HG02973 (cell line): ENCODE results near the gene DYSF.

Source experiments
- ATAC-seq: cut with Tn5 transposase; IDR thresholded peaks from one replicate; pipeline ENCODE4 v1.9.1; 2021; ENCODE audit warnings: moderate library complexity; ENCODE audit not compliant: unreplicated experiment

Gene DYSF

DNA sequence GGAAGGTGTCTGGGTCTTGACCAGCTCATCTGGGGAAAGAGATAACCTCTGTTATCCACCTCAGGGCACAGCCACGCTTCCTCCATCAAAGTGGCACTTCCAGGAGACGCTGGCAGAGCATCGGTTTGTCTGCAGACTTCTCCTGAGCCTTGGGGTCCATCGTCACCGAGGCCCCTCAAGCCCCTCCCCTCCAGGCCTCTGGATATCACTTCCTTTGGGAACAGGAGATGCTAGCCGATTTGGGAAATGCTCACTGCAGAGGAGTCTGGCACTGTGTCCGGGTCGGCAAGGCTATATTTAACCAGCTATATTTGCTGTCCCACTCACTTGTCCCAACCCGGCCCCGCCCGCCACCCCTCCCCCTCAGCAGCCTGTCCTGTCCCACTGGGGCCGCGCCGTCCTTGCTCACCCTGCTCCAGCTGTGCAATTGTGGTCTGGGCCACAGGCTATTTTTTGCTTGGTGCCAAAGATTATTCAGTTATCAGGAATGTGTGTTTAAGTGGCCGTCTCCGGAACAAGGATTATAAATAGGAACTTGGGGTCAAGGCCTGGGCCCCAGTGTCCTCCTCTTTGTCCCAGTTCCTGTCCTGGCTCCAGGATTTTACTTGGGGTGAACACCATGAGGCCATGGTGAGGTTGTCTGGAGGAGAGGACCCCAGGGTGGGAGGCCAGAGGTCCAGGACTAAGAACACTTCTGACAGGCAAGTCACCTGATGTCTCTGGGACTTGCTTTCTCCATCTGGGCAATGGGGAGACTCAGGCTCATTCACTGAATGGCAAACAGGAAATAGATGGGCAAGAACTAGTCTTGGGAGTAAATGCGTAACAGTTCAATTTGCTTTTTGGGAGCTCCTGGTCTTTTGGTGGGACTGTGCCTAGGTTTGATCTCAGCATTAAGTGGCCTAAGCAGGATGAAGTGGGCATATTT, 263.6 kb downstream of the DYSF start:
- ATAC-seq, result no peak

DNA sequence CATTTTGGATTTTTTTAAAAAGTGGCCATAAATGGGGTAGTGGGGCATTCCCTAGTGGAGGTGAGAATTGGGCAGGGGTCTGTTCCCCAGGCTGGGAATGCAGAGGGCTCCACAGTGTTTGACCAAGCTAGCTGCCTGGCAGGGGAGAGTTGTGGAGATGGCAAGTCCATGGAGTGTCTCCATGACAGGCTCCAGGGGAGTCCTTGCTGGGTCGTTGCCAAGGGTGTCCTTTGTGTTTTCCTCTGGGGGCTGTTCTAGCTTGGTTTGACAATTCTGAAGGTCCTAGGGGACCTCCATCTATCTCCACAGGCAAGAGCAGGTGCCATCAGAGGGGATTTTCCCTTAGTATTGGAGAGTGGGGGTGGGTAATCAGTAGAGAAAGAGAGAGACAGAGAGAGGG, 265.3 kb downstream of the DYSF start:
- no peak for ATAC-seq

DNA sequence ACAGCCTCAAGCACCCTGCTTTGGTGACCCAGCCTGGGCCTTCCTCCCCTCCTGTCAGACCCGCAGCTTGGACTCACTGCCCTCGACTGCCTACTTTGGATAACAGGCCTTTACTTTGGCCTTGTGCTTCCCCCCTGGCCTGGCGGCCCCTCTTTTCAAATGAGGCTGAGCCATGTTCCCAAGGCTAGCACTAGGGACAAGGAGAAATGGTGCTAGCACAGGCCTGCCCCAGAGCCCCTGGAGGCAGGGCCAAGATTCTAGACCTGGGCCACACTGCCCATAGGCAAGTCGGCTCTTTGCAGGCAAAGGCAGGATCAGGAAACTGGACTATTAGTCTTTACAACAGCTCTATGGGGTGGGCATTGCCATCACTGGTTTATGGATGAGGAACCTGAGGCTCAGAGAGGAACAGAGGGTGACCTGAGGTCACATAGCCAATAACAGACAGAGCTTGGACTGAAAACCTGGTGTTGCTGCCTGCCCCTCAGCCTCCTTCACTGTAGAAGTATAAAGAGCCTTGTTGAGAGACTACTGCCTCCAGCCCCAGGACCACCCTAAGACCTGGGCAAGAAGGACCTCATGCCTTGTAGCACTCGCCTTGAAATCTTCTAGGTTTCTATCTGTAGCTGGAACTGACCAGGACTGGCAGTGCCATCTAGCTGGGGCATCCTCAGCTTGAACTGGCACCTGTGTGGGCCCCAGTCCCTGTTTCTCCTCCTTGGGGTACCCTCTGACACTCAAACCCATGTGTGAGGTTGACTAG, 266.3 kb downstream of the DYSF start:
- ATAC-seq, result no peak

DNA sequence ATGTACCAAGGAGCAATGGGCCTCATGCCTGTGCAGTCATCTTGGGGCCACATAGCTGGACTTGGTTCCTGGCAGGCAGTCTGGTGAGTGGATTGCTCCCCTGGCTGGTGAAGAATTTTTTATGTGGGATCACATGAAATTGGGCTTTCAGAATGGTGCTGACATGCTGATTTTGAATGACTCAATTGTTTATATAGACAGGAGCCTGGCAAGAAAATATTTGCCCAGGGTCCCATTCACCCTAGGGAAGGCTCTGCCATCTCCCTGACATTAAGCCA, 266.9 kb downstream of the DYSF start:
- ATAC-seq, result no peak

DNA sequence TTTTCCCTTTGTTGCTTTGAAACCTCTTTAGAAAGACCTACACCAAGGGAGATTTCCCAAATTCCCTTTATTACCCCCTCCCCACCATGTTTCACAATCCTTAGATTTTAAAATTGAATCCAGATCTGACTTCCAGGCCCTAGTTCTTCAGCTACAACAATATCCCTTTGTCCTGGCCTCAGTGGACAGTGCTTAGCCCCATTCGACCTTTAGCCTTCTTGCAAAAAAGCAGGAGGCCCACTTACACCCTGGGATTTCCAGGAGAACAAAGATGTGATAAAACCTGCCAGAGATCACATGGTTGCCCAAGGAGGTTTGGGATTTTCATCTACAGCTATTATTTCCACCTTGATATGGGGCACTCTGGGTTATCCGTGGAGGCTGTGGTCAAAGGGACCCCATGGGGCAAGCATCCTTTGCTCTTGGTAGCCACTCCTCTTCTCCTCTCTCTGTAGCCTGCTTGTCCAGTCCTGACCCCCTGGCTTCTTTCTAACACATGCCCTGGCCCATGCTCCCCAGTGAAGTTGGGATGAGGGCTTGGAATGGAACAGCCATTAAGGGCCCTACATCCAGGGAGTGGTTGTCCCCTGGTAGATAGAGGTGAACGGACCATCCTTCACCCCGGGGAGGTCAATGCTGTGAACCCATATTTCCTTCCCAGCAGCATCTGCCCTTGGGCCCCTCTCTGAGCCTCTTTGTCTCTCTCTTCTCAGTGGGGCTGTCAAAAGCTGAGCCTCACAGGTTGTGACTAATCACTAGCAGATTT, 267.4 kb downstream of the DYSF start:
- ATAC-seq, result no peak

DNA sequence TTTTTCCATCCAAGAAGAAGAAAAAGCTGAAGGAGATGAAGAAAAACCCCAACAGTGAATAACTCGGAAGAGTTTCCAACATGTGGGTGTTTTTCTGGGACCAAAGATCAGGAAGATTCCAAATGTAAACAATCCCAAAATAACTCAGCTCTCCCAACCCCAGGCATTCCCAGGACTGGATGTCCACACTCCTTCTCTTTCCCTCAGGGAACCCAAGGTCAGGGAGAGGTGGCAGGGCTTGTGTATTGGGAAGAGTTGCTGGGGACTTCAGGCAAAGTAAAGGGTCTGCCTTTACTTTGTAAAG, 268.0 kb downstream of the DYSF start:
- no peak for ATAC-seq

DNA sequence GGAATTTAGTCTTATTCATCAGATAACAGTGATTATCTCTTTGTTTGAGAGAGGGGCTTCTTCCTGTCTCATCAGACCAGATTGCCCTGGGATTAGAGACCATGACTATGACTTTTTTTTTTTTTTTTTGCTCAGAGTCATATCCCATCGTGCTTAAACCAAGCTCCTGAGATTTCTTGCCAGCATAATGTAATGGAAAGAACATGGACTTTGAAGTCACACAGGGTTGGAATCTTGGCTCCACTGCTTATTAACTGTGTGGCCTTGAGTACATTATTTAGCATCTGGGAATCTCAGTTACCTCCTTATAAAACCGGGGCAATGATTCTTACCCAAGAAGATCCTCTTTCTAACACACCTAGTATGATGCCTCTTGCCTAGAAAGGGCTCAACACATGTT, 268.3 kb downstream of the DYSF start:
- ATAC-seq, result no peak

DNA sequence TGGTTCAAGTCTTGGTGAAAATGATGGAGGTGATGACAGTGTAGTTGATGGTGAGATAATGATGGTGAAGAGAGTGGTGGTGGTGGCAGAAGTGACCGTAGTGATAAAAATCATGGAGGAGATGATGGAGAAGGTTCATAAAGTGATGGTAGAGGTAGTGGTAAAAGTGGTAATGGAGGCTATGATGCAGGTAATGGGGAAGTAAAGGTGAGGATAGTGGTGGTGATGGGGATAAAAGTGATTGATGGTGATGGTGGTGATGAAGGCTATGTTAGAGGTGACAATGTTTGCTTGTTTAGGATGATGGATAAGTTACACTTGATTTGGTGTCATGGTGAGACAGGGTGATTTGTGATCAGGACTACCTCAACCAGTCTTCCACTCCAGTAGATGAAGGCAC, 268.9 kb downstream of the DYSF start:
- ATAC-seq, result no peak

DNA sequence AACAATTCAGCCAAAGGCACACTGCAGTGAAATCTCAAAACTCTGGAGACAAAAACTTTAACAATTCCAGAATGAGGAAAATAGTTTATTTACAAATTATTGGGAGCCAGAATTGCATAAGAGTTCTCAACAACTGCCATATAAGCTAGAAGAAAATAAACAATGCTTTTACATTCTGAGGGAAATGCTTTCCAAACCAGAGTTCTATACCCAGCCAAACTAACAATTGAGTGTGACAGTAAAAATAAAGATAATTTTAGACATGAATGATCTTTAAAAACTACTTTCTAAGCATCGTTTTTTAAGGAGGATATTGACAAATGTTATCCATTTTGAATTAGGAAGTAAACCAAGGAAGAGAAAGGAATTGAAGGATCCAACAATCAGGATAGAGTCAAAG, 271.4 kb downstream of the DYSF start:
- ATAC-seq, result no peak

DNA sequence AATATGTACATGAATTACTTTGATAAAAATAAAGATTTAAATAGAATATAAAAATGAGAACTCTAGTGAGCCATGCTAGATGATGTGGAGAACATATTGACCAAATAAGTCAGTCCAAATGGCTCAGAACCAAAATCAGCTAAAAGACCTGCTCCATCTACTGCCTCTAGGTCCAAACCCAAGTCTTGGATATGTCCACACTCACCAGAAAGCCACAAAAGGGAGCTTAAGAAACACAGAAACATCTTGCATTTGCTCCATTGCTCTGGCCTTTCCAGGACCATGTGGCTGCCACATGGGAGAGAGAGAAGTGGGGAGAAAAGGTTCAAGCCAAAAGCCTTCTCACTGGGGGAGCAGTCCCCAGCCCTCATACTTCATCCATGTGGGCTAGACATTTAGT, 272.5 kb downstream of the DYSF start:
- ATAC-seq, result no peak

DNA sequence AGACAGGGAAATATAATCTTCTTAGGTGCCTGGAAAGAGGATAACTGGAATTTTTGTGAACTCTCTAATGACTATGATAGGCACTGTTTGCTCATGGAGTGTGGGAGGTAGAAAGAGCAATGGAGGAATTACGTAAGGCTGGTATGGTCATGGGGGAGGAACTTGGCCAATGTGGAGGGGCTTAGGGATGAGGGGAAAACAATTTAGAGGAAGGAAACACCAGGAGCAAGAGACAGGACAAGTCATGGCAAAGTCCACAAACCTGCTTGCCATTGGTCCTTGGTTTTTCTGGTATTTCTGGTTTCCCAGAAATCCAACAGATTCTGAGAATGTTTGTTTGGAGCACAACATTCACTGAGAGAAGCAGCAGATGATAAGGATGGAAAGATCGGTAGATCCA, 274.2 kb downstream of the DYSF start:
- no peak for ATAC-seq

DNA sequence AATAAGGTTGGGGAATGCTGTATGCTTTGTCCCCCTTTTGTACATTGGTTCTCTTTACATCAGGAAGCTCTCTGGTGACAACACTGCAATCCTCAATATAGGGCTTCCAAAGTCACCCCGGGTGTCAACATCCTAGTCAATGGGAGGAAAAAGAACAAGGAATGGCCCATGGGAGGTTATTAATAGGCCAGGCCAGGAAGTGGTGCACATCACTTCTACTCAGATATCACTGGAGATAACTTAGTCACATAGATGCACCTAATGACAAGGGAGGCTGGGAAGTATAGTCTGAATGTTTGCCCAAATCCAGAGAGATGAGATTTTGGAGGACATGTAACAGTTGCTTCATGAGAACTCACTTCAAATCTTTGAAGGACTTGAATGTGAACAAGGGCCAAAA, 274.7 kb downstream of the DYSF start:
- no peak for ATAC-seq

DNA sequence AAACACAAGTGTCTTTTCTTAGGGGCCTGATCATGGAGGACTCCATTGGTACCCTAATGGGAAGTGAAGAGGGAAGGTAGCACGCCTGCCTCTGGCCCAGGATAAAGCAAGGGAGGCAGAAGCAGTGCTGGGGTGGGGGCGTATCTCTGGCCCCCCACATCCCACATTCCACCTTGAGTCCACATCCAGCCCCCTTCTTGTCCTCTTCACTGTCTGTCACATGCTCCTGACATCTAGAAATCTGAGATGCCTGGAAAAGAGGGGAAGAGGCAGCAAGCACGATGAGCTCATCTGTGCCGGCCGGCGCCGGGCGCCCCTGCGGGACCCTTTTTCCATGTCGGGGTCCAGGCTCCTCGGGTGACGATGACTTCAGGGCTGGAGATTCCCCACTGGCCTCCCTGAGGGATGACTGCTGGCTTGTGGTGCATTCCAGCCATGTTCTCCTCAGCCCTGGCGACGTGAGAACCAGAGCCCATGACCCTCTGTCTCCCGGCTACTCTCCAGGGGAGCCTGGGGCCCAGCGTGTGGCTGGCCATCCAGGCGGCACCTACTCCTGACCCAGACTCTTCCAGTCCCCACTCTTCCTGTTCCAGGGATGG, 277.5 kb downstream of the DYSF start:
- ATAC-seq, result no peak

DNA sequence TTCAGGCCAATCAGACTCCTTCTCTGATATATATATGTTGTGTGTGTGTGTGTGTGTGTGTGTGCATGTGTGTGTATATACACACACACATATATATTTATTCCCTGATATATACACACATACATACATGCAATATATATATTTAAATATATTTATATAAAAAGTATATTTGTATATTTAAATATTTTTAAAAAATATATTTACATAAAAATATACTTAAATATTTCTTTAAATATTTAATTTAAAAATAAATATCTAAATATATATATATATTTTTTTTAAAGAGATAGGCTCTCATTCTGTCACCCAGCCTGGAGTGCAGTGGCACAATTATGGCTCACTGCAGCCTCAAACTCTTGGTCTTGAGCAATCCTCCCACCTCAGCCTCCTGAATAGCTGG, 281.3 kb downstream of the DYSF start:
- no peak for ATAC-seq

DNA sequence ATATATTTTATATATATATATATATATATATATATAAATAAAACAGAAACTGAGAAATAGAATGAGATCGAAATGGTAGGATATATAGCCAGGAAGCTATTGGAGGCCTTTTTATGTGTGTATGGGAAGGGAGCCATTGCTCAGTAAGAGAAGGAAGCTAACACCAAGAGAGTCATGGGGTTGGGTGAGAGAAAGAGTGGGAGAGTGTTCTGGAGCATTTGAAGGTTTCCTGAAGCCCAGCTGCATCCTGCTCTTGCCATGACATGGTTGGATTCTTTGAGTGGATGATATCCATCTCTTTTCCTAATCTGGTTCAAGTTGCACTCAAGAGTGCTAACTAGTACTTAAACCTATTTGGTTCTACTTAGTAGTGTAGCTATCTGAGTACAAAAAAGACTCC, 282.3 kb downstream of the DYSF start:
- no peak for ATAC-seq
